ENCODE measurements around the gene PDF. TPM values are rescaled to one million over a fixed set of nuclear protein-coding genes. Genes with fewer than 3 reads are reported as not detected.

PDF gene
- total and polyA plus RNA-seq, 2 of the 13 experiments (the other 11 are each of a cell fraction or from before 2014, with no cell fraction given), result 12.4 to 48.8 TPM

GRCh38 chr16:69310653-69311532 lies 19.5 kb downstream of the PDF start, which contains the start of gene VPS4A (continued):
- peak; percentile 85 for TF ChIP-seq ZNF747 (CRISPR knock-in tag; IDR thresholded peaks at IDR 0.05; ENCODE audit: borderline replicate concordance)
- no peak for TF ChIP-seq KIAA2018 (CRISPR knock-in tag; IDR thresholded peaks at IDR 0.05; ENCODE audit: borderline replicate concordance)
- TF ChIP-seq MXI1 (IDR thresholded peaks at IDR 0.05; ENCODE audit: borderline replicate concordance, low read depth, low read length), result peak; percentile 86; the same call in 2 of the 3 replicates
- no peak for TF ChIP-seq ZNF644 (CRISPR knock-in tag; IDR thresholded peaks at IDR 0.05; ENCODE audit: low read depth)
- TF ChIP-seq HES4 (CRISPR knock-in tag; IDR thresholded peaks at IDR 0.05; ENCODE audit: borderline replicate concordance), result peak; percentile 98
- TF ChIP-seq ZNF776 (CRISPR knock-in tag; IDR thresholded peaks at IDR 0.05), result peak; percentile 92
- peak; percentile 27; the same call in 1 of the 2 replicates for TF ChIP-seq RFXAP (CRISPR knock-in tag; IDR thresholded peaks at IDR 0.05; ENCODE audit: borderline replicate concordance)
- TF ChIP-seq ZNF816 (CRISPR knock-in tag; IDR thresholded peaks at IDR 0.05; ENCODE audit: borderline replicate concordance), result peak; percentile 41; the same call in 1 of the 2 replicates
- TF ChIP-seq U2AF1 (optimal IDR thresholded peaks at IDR 0.05; ENCODE audit: low read depth, low read length), result no peak
- TF ChIP-seq POGK (CRISPR knock-in tag; conservative IDR thresholded peaks at IDR 0.05), result peak; percentile 89
- TF ChIP-seq ZNF501 (CRISPR knock-in tag; IDR thresholded peaks at IDR 0.05), result peak; percentile 68
- no peak; the same call in 1 of the 2 replicates for TF ChIP-seq AFF4 (CRISPR knock-in tag; IDR thresholded peaks at IDR 0.05)
- TF ChIP-seq ZNF749 (CRISPR knock-in tag; IDR thresholded peaks at IDR 0.05; ENCODE audit: borderline replicate concordance), result 0 out of 2 replicates have a peak, but pooled peaks have one; percentile 82
- no peak for TF ChIP-seq SRSF1 (optimal IDR thresholded peaks at IDR 0.05; ENCODE audit: low read depth, low read length)
